Astrocyte (in vitro differentiated cells and primary cell): ENCODE data around the gene NRSN1. TPM values are rescaled to one million over a fixed set of nuclear protein-coding genes. Genes with fewer than 3 reads are reported as not detected.

ENCODE experiments used
- DNase-seq: peaks from one replicate; pipeline ENCODE4 v3.0.0-alpha.2; 2010; ENCODE audit warnings: low read depth
- FAIRE-seq: peaks from 2 replicates; lab custom pipeline; 2011; peaks lifted over from hg19 to GRCh38; lab: Jason Lieb, UNC
- H2AFZ ChIP-seq: 2 replicates; pipeline ENCODE4 v1.6.0; 2012; ENCODE audit warnings: low read depth, low read length, inconsistent platforms
- H3K27ac ChIP-seq: 2 replicates; pipeline ENCODE4 v1.5.1; 2011; ENCODE audit warnings: low read depth, low read length, inconsistent platforms
- H3K27me3 ChIP-seq: 2 replicates; pipeline ENCODE4 v1.6.0; 2011; ENCODE audit warnings: low read length, inconsistent platforms; ENCODE audit not compliant: insufficient read depth
- H3K36me3 ChIP-seq: 2 replicates; pipeline ENCODE4 v1.5.1; 2011; ENCODE audit warnings: low read length, inconsistent platforms; ENCODE audit not compliant: insufficient read depth
- H3K4me1 ChIP-seq: 2 replicates; pipeline ENCODE4 v1.5.1; 2011; ENCODE audit warnings: low read length, inconsistent platforms; ENCODE audit not compliant: insufficient read depth
- H3K4me2 ChIP-seq: 2 replicates; pipeline ENCODE4 v1.6.0; 2012; ENCODE audit warnings: low read length, inconsistent platforms
- H3K4me3 ChIP-seq: 2 replicates; pipeline ENCODE4 v1.5.1; 2011; ENCODE audit warnings: low read depth, mild to moderate bottlenecking, low read length, inconsistent platforms; ENCODE audit not compliant: insufficient read depth
- H3K79me2 ChIP-seq: 2 replicates; pipeline ENCODE4 v1.6.0; 2012; ENCODE audit warnings: mild to moderate bottlenecking, low read length, inconsistent platforms; ENCODE audit not compliant: insufficient read depth
- H3K9ac ChIP-seq: 2 replicates; pipeline ENCODE4 v1.6.0; 2012; ENCODE audit warnings: mild to moderate bottlenecking, low read length, inconsistent platforms
- H3K9me3 ChIP-seq: 2 replicates; pipeline ENCODE4 v1.5.1; 2012; ENCODE audit warnings: low read depth, mild to moderate bottlenecking, low read length, inconsistent platforms; ENCODE audit not compliant: insufficient read depth
- H4K20me1 ChIP-seq: 2 replicates; pipeline ENCODE4 v1.6.0; 2012; ENCODE audit warnings: low read length, inconsistent platforms; ENCODE audit not compliant: insufficient read depth
- H3K27ac Mint-ChIP-seq: one replicate; pipeline ENCODE4 v1.8.0; 2021; ENCODE audit warnings: mild to moderate bottlenecking, mixed read lengths; ENCODE audit not compliant: unreplicated experiment
- H3K27me3 Mint-ChIP-seq: one replicate; pipeline ENCODE4 v1.8.0; 2021; ENCODE audit warnings: low read depth, mixed read lengths; ENCODE audit not compliant: unreplicated experiment
- H3K36me3 Mint-ChIP-seq: one replicate; pipeline ENCODE4 v1.8.0; 2021; ENCODE audit warnings: low read depth, mixed read lengths; ENCODE audit not compliant: unreplicated experiment
- H3K4me1 Mint-ChIP-seq: one replicate; pipeline ENCODE4 v1.8.0; 2021; ENCODE audit warnings: low read depth, mixed read lengths; ENCODE audit not compliant: unreplicated experiment
- H3K4me3 Mint-ChIP-seq: one replicate; pipeline ENCODE4 v1.8.0; 2021; ENCODE audit warnings: mild to moderate bottlenecking, moderate library complexity, mixed read lengths; ENCODE audit not compliant: unreplicated experiment
- H3K9me3 Mint-ChIP-seq: one replicate; pipeline ENCODE4 v1.8.0; 2021; ENCODE audit warnings: mild to moderate bottlenecking, mixed read lengths; ENCODE audit not compliant: unreplicated experiment
- CTCF ChIP-seq: IDR thresholded peaks from 2 replicates; pipeline ENCODE4 v1.5.1; 2011; ENCODE audit warnings: low read depth, mild to moderate bottlenecking, inconsistent platforms, low read length, moderate library complexity; ENCODE audit not compliant: insufficient read depth
- EZH2 ChIP-seq: IDR thresholded peaks from 2 replicates; pipeline ENCODE4 v1.6.1; 2012; ENCODE audit warnings: mild to moderate bottlenecking, low read length, inconsistent platforms; ENCODE audit not compliant: insufficient read depth
- total RNA-seq: library from RNA; stranded (reverse); gene quantifications from 2 replicates; pipeline ENCODE4 v1.2.1, GENCODE V29; 2021

NRSN1 gene
- total RNA-seq, 1 donor from 2014 or later, result not detected

GRCh38 chr6:24152014-24152413 lies 26.0 kb downstream of the NRSN1 start:
- Histone ChIP-seq H4K20me1 (no peaks in the 10 kb centered on the region), H3K36me3 (no peaks in the 10 kb centered on the region), H3K4me1 (no peaks in the 10 kb centered on the region), H3K4me2 (no peak overlapping the region), H3K79me2 (no peaks in the 10 kb centered on the region), H3K9ac (no peak overlapping the region), H2AFZ (no peak overlapping the region), H3K4me3 (no peak overlapping the region), H3K9me3 (no peaks in the 10 kb centered on the region), H3K27ac (no peak overlapping the region), H3K27me3 (no peaks in the 10 kb centered on the region)
- H3K36me3 Mint-ChIP-seq, result no peaks in the 10 kb centered on the region
- H3K27me3 Mint-ChIP-seq, result no peaks in the 10 kb centered on the region
- no peaks in the 10 kb centered on the region for H3K9me3 Mint-ChIP-seq
- peaks cover 2% of the 10 kb centered on the region for H3K4me1 Mint-ChIP-seq
- FAIRE-seq (no peak), DNase-seq (no peak)
- no peak overlapping the region for H3K4me3 Mint-ChIP-seq
- TF ChIP-seq EZH2 (no peak), CTCF (no peak)
- no peak overlapping the region for H3K27ac Mint-ChIP-seq

- H3K36me3 Mint-ChIP-seq, result no peaks in the 10 kb centered on the region
- H3K27me3 Mint-ChIP-seq, result no peaks in the 10 kb centered on the region
- Histone ChIP-seq H3K36me3 (no peaks in the 10 kb centered on the region), H3K9ac (no peak overlapping the region), H3K27ac (no peak overlapping the region), H3K4me1 (no peaks in the 10 kb centered on the region), H3K79me2 (no peaks in the 10 kb centered on the region), H3K9me3 (no peaks in the 10 kb centered on the region), H2AFZ (no peak overlapping the region), H4K20me1 (no peaks in the 10 kb centered on the region), H3K4me3 (no peak overlapping the region), H3K27me3 (no peaks in the 10 kb centered on the region), H3K4me2 (no peak overlapping the region)
- H3K27ac Mint-ChIP-seq, result no peak overlapping the region
- H3K4me1 Mint-ChIP-seq, result peaks cover 2% of the 10 kb centered on the region
- FAIRE-seq, result no peak
- no peaks in the 10 kb centered on the region for H3K9me3 Mint-ChIP-seq
- peak; percentile 80 for DNase-seq
- H3K4me3 Mint-ChIP-seq, result no peak overlapping the region
- TF ChIP-seq CTCF, result no peak
- no peak for TF ChIP-seq EZH2
Measured at GRCh38 chr6:24154121-24154520, 28.1 kb downstream of the NRSN1 start.

GRCh38 chr6:24157886-24158285 lies 31.9 kb downstream of the NRSN1 start:
- Mint-ChIP-seq H3K4me1 (peaks cover 3% of the 10 kb centered on the region), H3K27me3 (no peaks in the 10 kb centered on the region), H3K36me3 (no peaks in the 10 kb centered on the region), H3K9me3 (no peaks in the 10 kb centered on the region), H3K27ac (no peak overlapping the region), H3K4me3 (no peak overlapping the region)
- no peak for DNase-seq
- Histone ChIP-seq H3K27ac (no peak overlapping the region), H3K4me1 (no peaks in the 10 kb centered on the region), H3K4me3 (no peak overlapping the region), H3K9me3 (no peaks in the 10 kb centered on the region), H3K9ac (no peak overlapping the region), H4K20me1 (no peaks in the 10 kb centered on the region), H3K79me2 (no peaks in the 10 kb centered on the region), H2AFZ (no peak overlapping the region), H3K4me2 (no peak overlapping the region), H3K36me3 (no peaks in the 10 kb centered on the region), H3K27me3 (no peaks in the 10 kb centered on the region)
- FAIRE-seq, result no peak
- TF ChIP-seq CTCF (no peak), EZH2 (no peak)
